ENCODE data around the gene CRYBB1.

Gene CRYBB1

GRCh38 chr22:26550498-26551033, 67.3 kb downstream of the CRYBB1 start:
- Histone ChIP-seq H3K9me2 (replicated peaks; ENCODE audit: control insufficient read depth, low read length) (no peaks in the 10 kb centered on the region), H3K27me3 (ENCODE audit: control insufficient read depth, low read length) (no peaks in the 10 kb centered on the region), H3F3A (ENCODE audit: control insufficient read depth, insufficient read depth) (no peaks in the 10 kb centered on the region; the same call in 1 of the 2 replicates), H3K9me3 (ENCODE audit: control insufficient read depth, insufficient read depth, low read length) (no peaks in the 10 kb centered on the region), H3K36me3 (ENCODE audit: control insufficient read depth, low read length) (peaks cover 32% of the 10 kb centered on the region), H3K27ac (ENCODE audit: low read depth, low read length) (no peak overlapping the region), H3K4me3 (ENCODE audit: low read length) (no peak overlapping the region), H3K4me1 (ENCODE audit: control insufficient read depth, low read length) (peaks cover 87% of the 10 kb centered on the region), H4K20me1 (ENCODE audit: control insufficient read depth, insufficient read depth, low read depth, low read length) (no peaks in the 10 kb centered on the region), H3K79me2 (ENCODE audit: control insufficient read depth, low read length) (peaks cover 90% of the 10 kb centered on the region), H3K4me2 (ENCODE audit: low read length) (no peak overlapping the region)
- no peak for TF ChIP-seq EZH2phosphoT487 (IDR thresholded peaks at IDR 0.05; ENCODE audit: borderline replicate concordance, low read length)
- TF ChIP-seq, protein P1, sequence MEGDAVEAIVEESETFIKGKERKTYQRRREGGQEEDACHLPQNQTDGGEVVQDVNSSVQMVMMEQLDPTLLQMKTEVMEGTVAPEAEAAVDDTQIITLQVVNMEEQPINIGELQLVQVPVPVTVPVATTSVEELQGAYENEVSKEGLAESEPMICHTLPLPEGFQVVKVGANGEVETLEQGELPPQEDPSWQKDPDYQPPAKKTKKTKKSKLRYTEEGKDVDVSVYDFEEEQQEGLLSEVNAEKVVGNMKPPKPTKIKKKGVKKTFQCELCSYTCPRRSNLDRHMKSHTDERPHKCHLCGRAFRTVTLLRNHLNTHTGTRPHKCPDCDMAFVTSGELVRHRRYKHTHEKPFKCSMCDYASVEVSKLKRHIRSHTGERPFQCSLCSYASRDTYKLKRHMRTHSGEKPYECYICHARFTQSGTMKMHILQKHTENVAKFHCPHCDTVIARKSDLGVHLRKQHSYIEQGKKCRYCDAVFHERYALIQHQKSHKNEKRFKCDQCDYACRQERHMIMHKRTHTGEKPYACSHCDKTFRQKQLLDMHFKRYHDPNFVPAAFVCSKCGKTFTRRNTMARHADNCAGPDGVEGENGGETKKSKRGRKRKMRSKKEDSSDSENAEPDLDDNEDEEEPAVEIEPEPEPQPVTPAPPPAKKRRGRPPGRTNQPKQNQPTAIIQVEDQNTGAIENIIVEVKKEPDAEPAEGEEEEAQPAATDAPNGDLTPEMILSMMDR (IDR thresholded peaks at IDR 0.05; ENCODE audit: low read depth, low read length, poor library complexity, severe bottlenecking): no peak

DNA sequence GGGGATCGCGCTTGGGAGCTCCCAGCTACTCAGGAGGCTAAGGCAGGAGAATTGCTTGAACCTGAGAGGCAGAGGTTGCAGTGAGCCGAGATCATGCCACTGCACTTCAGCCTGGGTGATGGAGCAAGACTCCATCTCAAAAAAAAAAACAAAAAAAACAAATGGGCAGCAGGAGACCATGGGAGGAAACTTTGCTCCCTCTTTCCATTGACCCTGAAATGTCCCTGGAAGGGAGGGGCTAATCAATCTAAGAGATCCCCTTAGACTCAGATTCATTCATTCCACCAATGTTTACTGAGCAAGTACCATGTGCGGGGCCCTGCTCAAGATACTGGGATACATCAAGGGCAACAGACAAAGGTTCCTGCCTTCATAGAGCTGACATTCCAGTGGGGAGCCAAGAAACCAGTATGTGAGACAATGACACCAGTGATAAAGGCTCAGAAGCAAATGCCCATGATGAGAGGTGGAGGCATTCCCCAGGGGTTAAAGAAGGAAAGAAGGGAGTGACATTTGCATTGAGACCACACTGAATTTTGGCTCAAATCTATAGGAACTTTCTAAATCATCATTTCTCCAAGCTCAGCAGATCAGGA, 67.8 kb downstream of the CRYBB1 start:
- no peaks in the 10 kb centered on the region for H3K9me2 ChIP-seq (replicated peaks; ENCODE audit: control insufficient read depth, low read length)
- no peaks in the 10 kb centered on the region for H3K27me3 ChIP-seq (ENCODE audit: control insufficient read depth, low read length)
- TF ChIP-seq, protein P1 (IDR thresholded peaks at IDR 0.05; ENCODE audit: low read depth, low read length, poor library complexity, severe bottlenecking): no peak
- no peak for TF ChIP-seq EZH2phosphoT487 (IDR thresholded peaks at IDR 0.05; ENCODE audit: borderline replicate concordance, low read length)
- peaks cover 87% of the 10 kb centered on the region for H3K4me1 ChIP-seq (ENCODE audit: control insufficient read depth, low read length)
- no peak overlapping the region for H3K4me2 ChIP-seq (ENCODE audit: low read length)
- peaks cover 33% of the 10 kb centered on the region for H3K36me3 ChIP-seq (ENCODE audit: control insufficient read depth, low read length)
- no peaks in the 10 kb centered on the region for H3K9me3 ChIP-seq (ENCODE audit: control insufficient read depth, insufficient read depth, low read length)
- peaks cover 90% of the 10 kb centered on the region for H3K79me2 ChIP-seq (ENCODE audit: control insufficient read depth, low read length)
- H3K4me3 ChIP-seq (ENCODE audit: low read length): no peak overlapping the region
- no peaks in the 10 kb centered on the region; the same call in 1 of the 2 replicates for H3F3A ChIP-seq (ENCODE audit: control insufficient read depth, insufficient read depth)
- H3K27ac ChIP-seq (ENCODE audit: low read depth, low read length): no peak overlapping the region
- H4K20me1 ChIP-seq (ENCODE audit: control insufficient read depth, insufficient read depth, low read depth, low read length): no peaks in the 10 kb centered on the region
